Transverse colon (tissue), 4 donors: ENCODE data around the gene KCNJ6.

Experiments used
- EP300 ChIP-seq: sonication (generic); formaldehyde crosslinking; IDR thresholded peaks from one replicate; pipeline ENCODE4 v1.6.1; 2017; ENCODE audit warnings: antibody characterized with exemption, low read depth
- POLR2A ChIP-seq: fragments of 450-650 bp; IDR thresholded peaks from one replicate; pipeline ENCODE4 v1.6.1; 2016; ENCODE audit warnings: antibody characterized with exemption, mild to moderate bottlenecking, moderate library complexity
- POLR2AphosphoS5 ChIP-seq, 3 donors: sonication (generic); formaldehyde crosslinking; IDR thresholded peaks; one replicate each; pipeline ENCODE4 v1.6.1; 2016; ENCODE audit warnings: antibody characterized with exemption in 3 of 3
- TF ChIP-seq, protein P1 (sequence below), 5 experiments: fragments of 200-600 bp in 3 of 5; fragments of 450-650 bp in 2 of 5; sonication (generic) in 3 of 5; IDR thresholded peaks; 1 replicate in 2 of 5; 2 replicates in 3 of 5; pipeline ENCODE4 v1.5.1; 2016 to 2017; ENCODE audit warnings: antibody characterized with exemption in 5 of 5, inconsistent platforms in 3 of 5, mild to moderate bottlenecking in 2 of 5, moderate library complexity in 1 of 5

DNA sequence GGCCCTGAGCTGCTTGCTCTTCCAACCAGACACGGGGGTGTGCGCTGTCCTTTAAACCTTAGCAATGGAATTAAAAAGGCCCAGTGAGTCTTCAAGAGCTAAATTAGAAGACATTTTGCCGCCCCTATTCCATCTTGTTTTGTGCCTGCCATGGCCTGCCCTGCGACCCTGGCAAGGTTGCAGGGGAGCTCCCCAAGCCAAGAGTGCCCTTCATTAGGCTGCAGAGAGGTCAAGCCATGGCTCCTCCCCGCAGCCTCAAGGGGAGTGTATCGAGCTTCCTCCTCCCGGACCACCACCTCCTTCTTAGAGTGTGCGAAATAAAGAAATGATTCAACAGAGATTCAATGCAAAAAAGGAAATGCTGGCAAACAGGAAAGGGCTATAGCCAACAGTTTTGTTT, 293.5 kb downstream of the KCNJ6 start:
- TF ChIP-seq POLR2AphosphoS5 (IDR thresholded peaks at IDR 0.05) (no peak), POLR2A (no peak), EP300 (no peak)
- TF ChIP-seq, protein P1, sequence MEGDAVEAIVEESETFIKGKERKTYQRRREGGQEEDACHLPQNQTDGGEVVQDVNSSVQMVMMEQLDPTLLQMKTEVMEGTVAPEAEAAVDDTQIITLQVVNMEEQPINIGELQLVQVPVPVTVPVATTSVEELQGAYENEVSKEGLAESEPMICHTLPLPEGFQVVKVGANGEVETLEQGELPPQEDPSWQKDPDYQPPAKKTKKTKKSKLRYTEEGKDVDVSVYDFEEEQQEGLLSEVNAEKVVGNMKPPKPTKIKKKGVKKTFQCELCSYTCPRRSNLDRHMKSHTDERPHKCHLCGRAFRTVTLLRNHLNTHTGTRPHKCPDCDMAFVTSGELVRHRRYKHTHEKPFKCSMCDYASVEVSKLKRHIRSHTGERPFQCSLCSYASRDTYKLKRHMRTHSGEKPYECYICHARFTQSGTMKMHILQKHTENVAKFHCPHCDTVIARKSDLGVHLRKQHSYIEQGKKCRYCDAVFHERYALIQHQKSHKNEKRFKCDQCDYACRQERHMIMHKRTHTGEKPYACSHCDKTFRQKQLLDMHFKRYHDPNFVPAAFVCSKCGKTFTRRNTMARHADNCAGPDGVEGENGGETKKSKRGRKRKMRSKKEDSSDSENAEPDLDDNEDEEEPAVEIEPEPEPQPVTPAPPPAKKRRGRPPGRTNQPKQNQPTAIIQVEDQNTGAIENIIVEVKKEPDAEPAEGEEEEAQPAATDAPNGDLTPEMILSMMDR (IDR thresholded peaks at IDR 0.05), result no peak
